Activated T-cell treated with anti-CD3 and anti-CD28 coated beads, Interleukin-2, amount 50 U/mL, for 48 hours (primary cell): ENCODE results near the gene PORCN.
A peak's percentile ranks its signal among the peaks of the same experiment; 100 is the strongest.

Source experiments
- DNase-seq, 2 experiments: peaks; one replicate each; pipeline ENCODE4 v3.0.0-alpha.2; 2020

PORCN gene

DNA sequence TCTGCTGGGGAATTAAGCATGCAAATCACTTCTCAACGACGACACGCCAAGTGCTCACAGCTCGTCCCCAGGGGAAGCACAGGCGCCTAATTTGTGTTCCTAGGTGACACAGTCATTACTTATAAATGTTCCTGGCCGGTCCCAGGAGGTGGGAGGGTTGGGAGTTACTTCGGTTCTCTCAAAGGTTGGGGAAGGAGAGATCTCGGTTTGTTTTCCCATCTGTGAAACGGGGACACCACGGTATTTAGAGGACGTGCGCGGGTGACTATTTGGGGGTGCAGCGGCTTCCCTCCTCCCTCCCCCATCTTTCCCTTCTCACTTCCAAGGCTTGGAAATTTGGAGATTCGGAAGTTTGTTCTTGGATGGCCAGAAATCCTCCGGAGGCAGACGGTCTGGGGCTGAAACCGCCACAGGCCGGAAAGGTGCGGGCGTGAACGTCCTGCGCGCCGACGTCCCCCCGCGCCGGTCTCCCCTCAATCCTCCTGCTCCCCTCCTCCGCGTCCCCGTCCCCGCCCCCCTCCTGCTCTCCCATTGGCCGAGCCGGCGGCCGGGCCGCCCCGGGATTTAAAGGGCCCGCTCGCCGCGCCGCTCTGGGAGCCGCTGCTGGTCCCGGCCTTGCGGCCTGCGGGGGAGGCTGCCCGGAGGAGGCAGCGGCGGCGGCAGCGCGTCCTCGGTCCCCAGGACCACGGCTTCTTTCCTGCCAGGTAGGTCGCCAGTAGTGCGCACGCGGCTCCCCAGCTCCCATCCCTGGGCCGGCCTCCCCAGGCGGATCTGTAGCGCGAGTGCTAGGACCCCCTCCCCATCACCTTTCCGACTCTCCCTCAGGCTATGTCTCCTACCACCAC, at the start of gene PORCN:
TSS of gene PORCN (plus strand) at position 593 of the 845 bp plus-strand sequence. CDS start 829 bp downstream, outside the sequence.
- DNase-seq = peak; percentile 81 to 83

DNA sequence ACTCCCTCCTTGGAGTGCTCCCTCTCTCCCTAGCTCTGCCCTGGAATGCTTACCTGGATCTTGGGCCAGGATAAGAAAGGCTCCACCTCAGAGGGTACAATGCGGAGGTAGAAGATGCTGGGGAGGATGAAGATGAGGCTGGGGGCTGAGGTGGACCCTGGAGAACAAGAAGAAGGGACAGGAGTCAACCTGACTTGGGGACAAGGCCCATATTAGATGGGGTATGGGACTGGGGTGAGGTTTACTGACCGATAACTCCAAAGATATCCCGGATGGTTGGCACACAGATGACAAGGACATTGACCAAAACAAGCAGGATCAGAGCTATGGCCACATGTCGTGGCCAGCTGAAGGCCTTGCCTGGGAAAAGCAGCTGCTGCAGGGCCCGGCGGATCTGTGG, 49.3 kb upstream of the PORCN start:
- DNase-seq = peak in 1 of 2 experiments; percentile 12

DNA sequence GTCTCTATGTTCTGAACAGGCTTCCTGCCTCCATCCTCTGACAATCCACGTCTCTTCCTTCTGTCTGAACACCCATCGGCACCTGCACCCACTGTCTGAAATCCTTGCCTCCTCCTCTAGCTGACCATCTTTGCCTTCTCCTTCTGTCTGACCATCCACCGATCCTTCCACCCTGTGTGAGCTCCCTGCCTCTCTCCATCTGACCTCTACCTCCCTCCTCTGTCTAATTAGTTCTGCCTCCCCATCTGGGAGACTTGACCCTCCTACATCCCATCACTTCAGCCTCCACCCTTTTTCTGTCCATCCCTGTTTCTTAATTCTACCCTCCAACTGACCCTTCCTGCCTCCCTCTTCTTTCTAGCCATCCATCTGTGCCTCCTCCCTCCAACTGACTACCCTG, 48.8 kb upstream of the PORCN start:
- DNase-seq = peak in 1 of 2 experiments; percentile 4

DNA sequence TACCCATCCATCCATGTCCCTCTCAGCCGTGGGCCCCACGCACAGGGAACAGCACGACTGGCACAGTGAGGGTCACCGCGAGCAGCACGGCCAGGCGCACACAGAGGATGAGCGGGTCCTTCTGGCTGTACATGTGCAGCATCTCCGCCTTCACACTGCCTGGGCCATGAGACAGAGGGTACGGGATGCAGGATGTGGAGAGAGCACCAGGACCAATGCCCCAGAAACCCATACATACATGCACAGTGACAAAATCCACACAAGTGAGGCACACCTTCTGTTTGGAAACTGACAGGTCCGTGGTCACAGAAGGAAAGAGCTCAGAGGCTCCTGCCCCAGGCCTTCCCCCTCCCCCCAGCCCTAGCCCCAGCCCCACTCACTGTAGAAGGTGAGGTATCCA, 48.2 kb upstream of the PORCN start:
- peak in 1 of 2 experiments; percentile 12 for DNase-seq

DNA sequence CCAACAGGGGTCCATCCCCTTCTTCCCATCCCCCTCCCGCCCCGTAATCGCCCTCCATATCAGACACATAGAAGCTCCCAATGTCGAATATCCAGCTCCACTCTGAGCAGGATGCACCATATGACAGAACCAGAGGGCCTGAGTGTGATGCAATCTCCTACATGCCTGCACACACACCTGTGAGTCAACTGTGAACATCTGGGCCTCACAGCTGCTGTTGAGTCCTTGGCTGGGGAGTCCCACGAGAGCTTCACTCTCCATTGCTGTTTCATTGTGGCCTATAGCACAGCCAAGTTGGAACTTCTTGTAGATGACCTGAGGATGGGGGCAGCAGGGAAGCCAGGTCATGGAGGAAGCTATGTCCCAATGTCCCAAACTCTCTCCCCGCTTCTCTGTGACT, 47.0 kb upstream of the PORCN start:
- peak; percentile 16 to 18 for DNase-seq

DNA sequence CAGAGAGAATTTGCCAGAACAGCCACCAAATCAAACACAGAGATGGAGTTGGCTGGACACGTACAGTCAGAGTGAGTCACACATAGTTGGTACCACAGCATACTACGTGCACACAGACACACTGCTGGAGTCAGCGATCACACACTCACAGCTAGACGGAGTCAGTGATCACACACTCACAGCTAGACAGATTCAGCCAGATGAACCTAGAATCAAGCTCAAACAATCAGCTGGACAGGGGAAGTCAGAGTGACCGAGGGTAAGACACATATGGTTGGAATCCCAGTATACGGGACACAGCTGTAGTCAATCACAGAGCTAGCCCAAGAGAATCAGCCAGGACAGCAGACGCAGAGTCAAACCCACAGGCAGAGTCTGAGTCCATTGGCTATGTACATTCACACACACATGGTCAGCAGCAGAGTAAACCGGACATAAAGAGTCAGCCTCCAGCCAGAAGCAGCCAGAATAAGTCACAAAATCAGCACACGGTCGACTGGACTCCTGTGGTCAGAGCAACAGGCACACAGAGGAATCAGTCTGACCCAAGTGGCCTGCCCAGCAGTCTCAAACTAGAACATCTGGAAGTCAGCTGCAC, 43.4 kb upstream of the PORCN start:
- DNase-seq = no peak

DNA sequence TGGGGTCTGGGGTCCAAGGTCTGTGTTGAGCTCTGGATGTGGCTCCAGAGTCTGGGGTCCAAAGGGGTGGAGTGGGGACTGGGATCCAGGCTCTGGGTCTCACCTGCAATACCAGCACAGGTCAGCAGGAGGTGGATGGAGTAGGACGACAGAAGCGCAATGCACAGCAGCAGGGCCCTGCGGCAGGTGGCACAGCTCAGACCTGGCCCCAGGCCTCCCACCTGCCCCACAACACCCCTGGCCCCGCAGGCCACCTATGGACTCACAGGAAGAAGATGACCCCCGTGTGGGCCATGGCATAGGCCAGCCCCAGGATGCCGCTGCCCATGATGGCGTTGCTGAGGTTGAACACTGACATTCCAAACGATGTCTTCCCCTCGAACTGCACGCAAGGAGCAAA, 42.1 kb upstream of the PORCN start:
- DNase-seq = peak; percentile 61 to 68

DNA sequence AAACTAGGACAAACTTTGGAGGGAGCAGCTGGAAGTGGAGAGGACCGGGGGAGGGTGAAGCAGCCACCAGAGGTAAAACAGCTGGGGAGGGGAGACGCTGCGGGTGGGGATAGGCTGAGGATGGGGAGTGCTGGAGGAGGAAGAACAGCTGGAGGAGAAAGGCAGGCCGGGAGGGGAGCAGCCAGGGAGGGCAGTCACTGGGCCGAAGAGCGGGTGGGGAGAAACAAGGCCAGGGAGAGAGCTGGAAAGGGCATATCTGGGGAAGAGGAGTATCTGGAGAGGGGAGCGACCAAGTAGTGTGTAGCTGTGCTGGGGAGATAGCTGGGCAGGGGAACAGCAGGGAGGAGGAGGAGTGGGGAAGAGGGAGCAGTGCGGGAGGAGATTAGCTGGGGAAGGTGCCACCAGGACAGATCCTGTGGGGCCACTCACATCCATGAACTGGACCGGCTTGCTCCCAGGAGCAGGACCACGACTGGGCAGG, 41.5 kb upstream of the PORCN start:
- DNase-seq = no peak

DNA sequence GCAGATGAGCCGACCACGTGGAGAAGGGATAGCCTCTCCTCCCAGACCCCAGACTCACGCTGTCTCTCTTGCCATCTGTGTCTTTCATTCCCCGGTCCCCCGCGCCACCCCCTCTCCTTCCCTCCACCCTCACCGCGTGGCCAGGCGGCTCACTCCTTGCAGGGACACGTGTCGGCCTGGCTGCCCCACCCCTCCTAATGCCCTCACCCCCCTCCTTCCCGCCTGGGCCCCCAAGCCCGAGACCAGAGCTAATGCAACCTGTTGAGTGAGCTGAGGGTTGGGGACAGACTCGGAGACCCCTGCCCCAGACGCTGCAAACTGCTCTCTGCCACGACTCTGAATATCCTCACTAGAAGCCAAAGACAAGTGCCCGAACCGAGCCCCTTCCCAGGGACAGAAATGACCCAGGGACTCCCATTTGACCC, 40.5 kb upstream of the PORCN start:
- peak; percentile 61 to 67 for DNase-seq

DNA sequence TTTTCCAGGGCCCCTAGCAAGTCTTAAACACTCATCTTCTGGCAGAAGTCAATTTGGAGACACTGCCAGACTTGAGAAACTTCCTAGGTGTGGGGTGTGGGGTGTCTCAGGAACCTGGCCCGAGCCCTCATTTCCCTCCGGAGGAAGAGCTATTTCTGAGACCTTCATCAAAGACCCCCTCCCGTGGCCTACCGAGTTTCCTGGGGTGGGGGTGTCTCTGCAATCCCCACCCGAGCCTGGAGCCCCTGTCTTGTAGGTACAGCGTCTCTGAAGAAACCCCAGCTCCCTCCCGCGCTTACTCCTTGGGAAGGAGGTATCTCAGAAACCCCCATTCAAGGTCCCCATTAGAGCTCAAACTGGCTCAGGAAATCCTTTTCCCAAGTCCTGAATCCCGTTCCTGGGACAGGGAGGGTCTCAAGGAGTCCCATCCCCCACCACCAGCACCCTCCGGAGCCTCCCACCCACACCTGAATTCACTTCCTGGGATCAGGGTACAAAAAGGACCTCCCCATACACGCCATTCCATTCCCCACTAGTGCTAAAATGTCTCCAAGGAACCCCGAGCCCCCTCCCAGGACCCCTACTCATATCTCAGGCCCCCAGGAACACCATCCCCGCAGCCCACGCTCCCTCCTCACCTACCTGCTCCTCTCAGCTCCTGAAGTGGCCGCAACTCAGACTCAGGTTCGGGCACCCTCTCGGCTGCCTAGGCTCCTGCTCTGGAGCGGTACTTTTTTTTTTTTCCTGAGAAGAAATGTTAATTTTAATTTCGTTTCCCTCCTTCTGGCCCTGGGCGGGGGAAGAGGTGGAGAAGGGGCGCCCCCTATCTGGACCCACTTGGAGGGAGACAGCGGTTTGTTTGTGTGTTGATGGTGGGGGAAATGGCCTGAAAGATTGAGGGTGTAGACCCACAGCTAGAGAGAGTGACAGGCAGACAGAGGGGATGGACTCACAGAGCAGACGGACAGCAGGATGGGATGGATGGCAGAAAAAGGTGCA, 39.8 kb upstream of the PORCN start:
- DNase-seq = peak; percentile 58 to 62

DNA sequence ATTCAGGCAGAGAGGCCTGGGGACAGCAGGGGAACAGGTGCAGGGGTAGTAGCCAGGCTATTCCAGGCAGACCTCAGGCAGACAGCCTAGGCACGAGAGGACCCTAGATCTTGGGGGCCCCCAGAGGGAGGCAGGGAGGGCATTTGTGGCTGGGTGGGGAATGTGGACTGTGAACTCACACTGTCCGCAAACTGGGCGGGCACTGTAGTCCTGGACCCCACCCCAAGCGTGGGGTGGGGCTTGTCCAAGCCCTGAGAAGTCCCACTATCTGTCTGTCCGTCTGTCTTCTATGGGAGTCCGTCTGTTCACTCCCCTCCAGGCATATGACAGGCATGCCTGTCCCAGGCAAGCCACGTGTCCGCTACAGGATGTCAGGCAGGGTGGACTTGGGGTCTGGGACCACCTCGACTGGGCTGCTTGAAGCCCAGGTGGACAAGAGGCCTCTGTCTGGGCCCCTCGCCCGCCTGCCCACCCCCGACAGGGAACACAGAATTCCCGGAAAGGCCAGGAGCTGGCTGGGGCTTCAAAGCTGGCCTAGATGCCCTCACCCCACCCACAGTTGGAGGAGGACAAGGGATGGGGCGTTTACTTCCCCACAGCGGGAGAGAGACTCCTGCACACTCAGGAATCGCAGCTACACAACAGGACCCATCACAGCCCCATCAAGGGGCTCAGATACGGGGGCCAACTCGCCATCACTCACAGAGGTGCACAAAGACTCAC, 38.5 kb upstream of the PORCN start, which contains the start of gene SLC38A5:
TSS of gene SLC38A5 (minus strand) at position 151 of the 723 bp plus-strand sequence. CDS start 2,336 bp downstream, outside the sequence.
- DNase-seq = no peak

DNA sequence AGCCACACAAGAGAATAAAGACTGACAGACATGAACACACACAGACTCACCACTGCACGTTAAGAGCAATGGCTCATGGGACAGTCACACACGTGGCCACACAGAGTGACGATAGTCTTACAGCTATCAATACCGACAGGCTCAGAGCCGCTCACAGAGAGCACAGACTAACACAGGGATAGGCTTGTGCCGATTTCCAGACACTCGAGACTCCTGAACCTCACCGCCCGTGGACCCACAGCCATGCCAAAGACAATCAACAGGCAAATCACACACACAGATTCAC, 38.0 kb upstream of the PORCN start:
- no peak for DNase-seq

DNA sequence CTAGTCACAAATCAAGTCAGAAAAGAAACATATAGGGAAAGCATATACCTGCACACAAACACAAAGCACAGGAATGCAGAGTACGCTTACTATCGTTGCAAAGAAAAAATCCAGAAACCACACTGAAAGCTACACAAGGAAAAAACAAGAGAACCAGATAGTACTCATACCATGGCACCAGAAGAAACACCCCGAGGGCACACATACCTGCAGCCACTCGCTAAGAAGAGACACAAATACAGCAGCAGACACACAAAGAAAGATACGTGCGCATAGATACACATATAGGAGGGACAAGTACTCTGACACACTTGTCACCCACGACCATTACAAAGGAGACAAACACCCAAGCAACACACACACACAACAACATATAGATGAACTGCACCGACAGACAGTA, 37.3 kb upstream of the PORCN start:
- DNase-seq = no peak

DNA sequence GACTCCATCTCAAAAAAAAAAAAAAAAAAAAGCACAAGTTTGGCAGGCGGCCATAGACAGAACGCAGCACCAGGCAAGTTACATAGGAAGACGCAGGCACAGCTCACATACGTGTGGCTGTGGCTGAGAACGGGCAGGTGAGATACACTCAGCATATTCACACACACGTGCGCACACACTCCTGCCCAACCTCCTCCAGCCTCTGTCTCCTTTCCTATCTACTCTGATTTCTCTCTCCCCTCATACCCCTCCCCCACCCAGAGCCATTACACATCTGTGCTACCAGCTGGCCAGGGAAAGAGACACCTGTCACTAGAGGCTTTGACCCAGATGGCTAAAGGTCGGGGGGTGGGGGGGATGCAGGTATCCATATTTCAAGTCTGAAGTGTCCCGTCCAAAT, 36.6 kb upstream of the PORCN start:
- no peak for DNase-seq

DNA sequence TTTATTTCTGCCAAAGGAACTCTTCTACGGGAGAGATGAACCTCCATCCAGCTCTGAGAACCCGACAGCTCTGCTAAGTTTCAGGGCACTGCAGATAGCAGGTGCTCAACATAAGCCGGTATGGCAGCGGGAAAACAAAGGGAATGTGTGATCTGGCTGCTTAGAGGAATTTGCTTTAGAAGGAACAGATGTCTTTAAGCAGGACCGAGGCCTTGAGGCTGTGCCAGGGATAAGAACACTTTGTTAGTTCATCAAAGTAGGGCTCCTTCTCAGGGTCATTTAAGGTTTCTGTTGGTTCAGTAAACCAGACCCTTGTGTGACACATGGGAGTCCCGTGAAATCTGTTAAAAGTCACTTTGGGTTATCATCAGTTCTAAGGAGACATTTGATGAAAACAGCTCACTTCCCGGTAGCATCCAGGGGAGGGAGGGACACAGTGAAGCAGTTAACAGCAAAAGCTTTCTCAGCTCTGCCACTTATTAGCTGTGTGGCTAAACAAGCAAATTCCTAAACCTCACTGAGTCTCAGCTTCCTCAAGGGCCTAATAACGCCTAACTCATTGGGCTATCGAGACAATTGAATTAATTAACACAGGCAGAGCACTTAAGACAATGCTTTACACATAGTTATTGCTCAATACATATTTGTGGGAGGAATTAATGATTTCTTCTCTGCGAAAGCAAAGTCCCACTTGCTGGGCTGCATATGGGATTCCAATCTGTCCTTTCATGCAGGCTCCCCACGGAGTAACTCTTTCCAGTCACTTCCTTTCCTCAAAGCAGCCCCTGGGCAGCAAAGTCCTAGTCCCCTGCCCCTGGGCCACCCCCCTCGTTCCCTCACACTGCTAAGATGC, 35.7 kb upstream of the PORCN start:
- no peak for DNase-seq

DNA sequence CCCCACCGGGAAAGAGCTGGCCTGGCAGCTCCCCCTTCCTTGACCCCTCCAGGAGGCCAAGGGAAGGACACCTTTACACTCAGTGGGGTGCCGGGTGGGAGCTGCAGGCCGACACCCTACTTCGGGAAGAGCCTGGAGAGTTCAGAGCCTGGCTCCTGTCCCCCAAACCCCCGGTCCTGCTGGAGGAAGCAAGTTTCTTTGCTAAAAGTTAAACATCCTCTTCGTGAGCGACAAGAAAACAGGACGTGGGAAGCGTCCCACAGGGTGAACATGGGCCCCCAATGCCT, 35.1 kb upstream of the PORCN start:
- no peak for DNase-seq

DNA sequence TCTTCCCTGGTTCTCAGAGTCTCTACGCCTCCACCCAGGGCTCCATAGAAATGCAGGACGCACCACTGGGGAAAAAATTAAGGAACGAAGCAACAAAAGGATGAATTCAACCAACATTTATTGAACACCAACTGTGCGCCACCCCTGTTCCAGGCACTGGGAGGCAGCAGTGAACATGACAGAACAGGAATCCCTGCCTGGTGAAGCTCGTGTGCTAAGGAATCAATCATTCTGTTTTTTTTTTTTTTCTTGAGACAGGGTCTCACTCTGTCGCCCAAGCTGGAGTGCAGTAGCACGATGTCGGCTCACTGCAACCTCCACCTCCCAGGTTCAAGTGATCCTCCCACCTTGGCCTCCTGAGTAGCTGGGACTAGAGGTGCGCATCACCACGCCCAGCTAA, 34.7 kb upstream of the PORCN start:
- DNase-seq = no peak

DNA sequence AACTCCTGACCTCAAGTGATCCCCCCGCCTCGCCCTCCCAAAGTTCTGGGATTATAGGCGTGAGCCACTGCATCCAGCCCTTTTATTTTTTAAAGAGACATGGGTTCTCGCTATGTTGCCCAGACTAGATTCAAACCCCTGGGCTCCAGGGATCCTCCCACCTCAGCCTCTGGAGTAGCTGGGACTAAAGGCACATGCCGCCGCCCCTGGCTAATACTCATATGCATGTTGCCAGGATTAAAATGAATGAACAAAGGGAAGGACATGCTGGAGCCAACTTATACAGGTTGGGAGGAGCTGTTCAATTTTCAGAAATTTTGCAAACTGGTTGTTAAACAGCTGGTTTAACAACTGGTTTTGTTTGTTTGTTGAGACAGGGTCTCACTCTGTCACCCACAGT, 34.2 kb upstream of the PORCN start:
- no peak for DNase-seq

DNA sequence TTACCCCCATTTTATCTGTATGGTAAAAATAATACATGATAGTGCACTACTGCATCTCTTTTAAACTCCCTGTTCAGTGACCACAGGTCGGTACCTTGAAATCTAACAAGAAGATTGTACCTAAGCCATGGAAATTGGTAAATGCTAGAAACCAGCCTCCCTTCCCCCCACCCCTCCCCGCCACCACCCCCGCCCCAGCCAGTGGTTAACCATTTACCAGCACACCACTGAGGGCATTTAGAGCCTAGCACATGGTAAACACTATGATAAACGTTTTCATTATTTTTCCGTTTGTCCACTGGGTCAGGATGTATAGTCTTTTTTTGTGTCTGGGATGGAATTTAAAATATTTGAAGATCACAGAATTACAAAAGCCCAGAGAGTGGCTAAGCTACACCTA, 33.5 kb upstream of the PORCN start:
- no peak for DNase-seq

DNA sequence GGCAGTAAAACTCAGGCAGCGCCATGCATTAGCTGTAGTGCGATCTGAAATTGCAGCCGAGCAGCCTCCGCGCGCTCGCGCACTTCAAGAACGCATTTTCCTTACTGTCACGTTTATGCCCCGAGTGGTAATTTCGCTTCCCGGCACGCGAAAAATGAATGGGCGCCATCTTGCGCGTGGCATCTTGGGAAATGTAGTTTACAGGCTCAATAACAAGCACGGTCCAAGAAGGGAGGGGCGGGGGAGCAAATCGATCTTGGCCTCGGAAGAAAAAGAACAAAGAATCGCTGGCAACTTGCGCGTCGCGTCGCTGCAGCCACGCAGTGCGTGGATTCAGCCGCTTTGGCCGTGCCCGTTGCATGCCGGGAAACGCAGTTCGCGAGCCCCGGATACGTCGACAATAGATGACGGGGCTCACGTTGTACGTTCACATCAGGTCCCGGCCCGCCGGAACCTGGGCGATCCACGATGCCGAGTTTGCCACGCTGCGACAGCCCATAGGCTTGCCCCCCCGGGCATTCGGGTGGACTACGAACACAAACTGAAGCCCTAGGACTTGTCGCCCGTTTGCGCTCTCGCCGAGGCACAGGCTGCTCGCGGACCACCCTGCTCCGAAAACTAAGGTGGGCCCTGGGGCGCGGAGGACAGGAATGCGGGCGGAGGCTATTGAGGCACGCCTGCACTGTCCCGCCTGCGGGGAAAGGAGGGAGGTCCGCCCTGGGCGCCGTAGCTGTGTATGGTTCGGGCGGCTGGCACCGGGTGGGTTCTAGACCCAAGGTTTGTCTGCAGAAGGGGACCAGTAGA, 32.8 kb upstream of the PORCN start, which contains the start of gene FTSJ1:
TSS of gene FTSJ1 (plus strand) at position 426 of the 804 bp plus-strand sequence. CDS start 1,849 bp downstream, outside the sequence.
- peak; percentile 88 for DNase-seq

DNA sequence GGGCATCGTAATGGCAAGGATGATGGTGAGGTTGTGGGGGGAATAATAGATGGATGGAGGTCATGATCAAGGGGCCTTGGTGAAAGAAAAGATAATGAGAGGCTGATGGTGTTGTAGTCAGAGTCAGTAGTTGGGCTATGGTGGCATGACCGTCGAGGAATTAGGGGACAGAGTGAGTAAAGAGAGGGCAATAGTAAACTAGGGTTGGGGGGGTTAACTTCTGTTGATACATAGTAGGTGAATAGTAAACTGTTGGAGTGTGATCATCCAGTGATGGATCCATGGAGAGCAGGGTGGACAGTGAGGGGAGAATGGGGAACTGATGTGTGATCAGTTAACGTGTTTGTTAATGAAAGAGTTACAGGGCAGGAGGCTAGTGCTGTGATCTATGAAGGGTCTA, 31.9 kb upstream of the PORCN start:
- no peak for DNase-seq
